Gastroesophageal sphincter (tissue), 4 donors: ENCODE measurements around the gene ADARB1. TPM values are rescaled to one million over a fixed set of nuclear protein-coding genes. Genes with fewer than 3 reads are reported as not detected.

Source experiments
- ATAC-seq: fragments of 150-250 bp; one replicate; pipeline ENCODE4 v1.9.1; 2016; ENCODE audit warnings: mild to moderate bottlenecking, moderate library complexity
- H3K27ac ChIP-seq, 4 donors: fragments of 200-600 bp; sonication (generic) in 3 of 4; 1 replicate in 3 of 4; 2 replicates in 1 of 4; pipeline ENCODE4 v1.5.1; 2016 to 2019
- H3K27me3 ChIP-seq: fragments of 200-600 bp; sonication (generic); one replicate; pipeline ENCODE4 v1.5.1; 2019
- H3K36me3 ChIP-seq, 2 donors: fragments of 200-600 bp; sonication (generic); one replicate each; pipeline ENCODE4 v1.5.1; 2019; ENCODE audit warnings: control low read depth in 1 of 2
- H3K4me1 ChIP-seq, 3 donors: fragments of 200-600 bp; sonication (generic); 1 replicate in 2 of 3; 2 replicates in 1 of 3; pipeline ENCODE4 v1.5.1; 2016 to 2019; ENCODE audit warnings: control low read depth in 2 of 3
- H3K4me3 ChIP-seq, 2 donors: fragments of 200-600 bp; sonication (generic); one replicate each; pipeline ENCODE4 v1.5.1; 2019; ENCODE audit warnings: mild to moderate bottlenecking in 1 of 2, moderate library complexity in 1 of 2
- H3K9me3 ChIP-seq, 3 donors: fragments of 200-600 bp; sonication (generic); one replicate each; pipeline ENCODE4 v1.5.1; 2017 to 2019; ENCODE audit warnings: control low read depth in 2 of 3
- CTCF ChIP-seq, 4 experiments: fragments of 200-600 bp in 2 of 4; fragments of 450-650 bp in 2 of 4; sonication (generic) in 1 of 4; IDR thresholded peaks; one replicate each; pipeline ENCODE4 v1.5.1; 2017 to 2019; ENCODE audit warnings: antibody characterized with exemption in 4 of 4, mild to moderate bottlenecking in 2 of 4, moderate library complexity in 2 of 4
- EP300 ChIP-seq: sonication (generic); formaldehyde crosslinking; IDR thresholded peaks from one replicate; pipeline ENCODE4 v1.6.1; 2017; ENCODE audit warnings: antibody characterized with exemption, mild to moderate bottlenecking
- POLR2A ChIP-seq, 2 donors: fragments of 450-650 bp; IDR thresholded peaks; one replicate each; pipeline ENCODE4 v1.6.1; 2017; ENCODE audit warnings: antibody characterized with exemption in 2 of 2, mild to moderate bottlenecking in 2 of 2, moderate library complexity in 1 of 2
- POLR2AphosphoS5 ChIP-seq: sonication (generic); formaldehyde crosslinking; IDR thresholded peaks from one replicate; pipeline ENCODE4 v1.6.1; 2017; ENCODE audit warnings: antibody characterized with exemption
- WGBS, 2 donors: methylation state at CpG; one replicate each; pipeline ENCODE4 v1.1.5; 2018; ENCODE audit warnings: low coverage in 1 of 2; 5-methylcytosine and 5-hydroxymethylcytosine counted together
- total RNA-seq, 4 donors: library from RNA; depleted of rRNA; stranded (reverse); fragments of >200 nt; gene quantifications; one replicate each; pipeline ENCODE4 v1.1.0, GENCODE V29; 2016

Gene ADARB1
- total RNA-seq, 4 donors from 2014 or later = 136 to 228 (median 181) TPM

GRCh38 chr21:45055861-45056260, 18.5 kb upstream of the ADARB1 start:
- H3K4me3 ChIP-seq = no peak overlapping the region
- peaks cover 0 to 11% (median 0%) of the 10 kb centered on the region in 3 donors for H3K4me1 ChIP-seq
- H3K9me3 ChIP-seq = no peaks in the 10 kb centered on the region
- no peak for TF ChIP-seq EP300
- TF ChIP-seq POLR2AphosphoS5 = no peak
- TF ChIP-seq POLR2A (IDR thresholded peaks at IDR 0.05) = no peak
- TF ChIP-seq CTCF (IDR thresholded peaks at IDR 0.05) = no peak
- H3K27ac ChIP-seq = peak overlapping the region in 2 of 4 donors; percentile 29 to 45
- H3K27me3 ChIP-seq = no peaks in the 10 kb centered on the region
- H3K36me3 ChIP-seq = no peaks in the 10 kb centered on the region
- ATAC-seq = no peak
- 57% methylated on average over 9 to 10 of the region's 16 CpGs for WGBS, 2 donors

GRCh38 chr21:45056296-45056904, 18.0 kb upstream of the ADARB1 start:
- Histone ChIP-seq H3K9me3 (no peaks in the 10 kb centered on the region), H3K4me1 (peaks cover 0 to 6% (median 0%) of the 10 kb centered on the region in 3 donors), H3K27me3 (no peaks in the 10 kb centered on the region), H3K27ac (peak overlapping the region in 2 of 4 donors; percentile 29 to 45), H3K4me3 (no peak overlapping the region), H3K36me3 (no peaks in the 10 kb centered on the region)
- 76 to 80% methylated on average over 17 to 21 of the region's 22 CpGs for WGBS, 2 donors
- ATAC-seq = no peak
- TF ChIP-seq POLR2A (IDR thresholded peaks at IDR 0.05) = no peak
- TF ChIP-seq POLR2AphosphoS5 = no peak
- no peak for TF ChIP-seq CTCF (IDR thresholded peaks at IDR 0.05)
- no peak for TF ChIP-seq EP300

GRCh38 chr21:45056917-45057560, 17.3 kb upstream of the ADARB1 start:
- no peaks in the 10 kb centered on the region for H3K36me3 ChIP-seq
- no peak for TF ChIP-seq POLR2A (IDR thresholded peaks at IDR 0.05)
- TF ChIP-seq EP300 = no peak
- TF ChIP-seq CTCF (IDR thresholded peaks at IDR 0.05) = no peak
- no peak for TF ChIP-seq POLR2AphosphoS5
- H3K9me3 ChIP-seq = no peaks in the 10 kb centered on the region
- H3K4me1 ChIP-seq = no peaks in the 10 kb centered on the region
- no peaks in the 10 kb centered on the region for H3K27me3 ChIP-seq
- H3K4me3 ChIP-seq = no peak overlapping the region
- no peak for ATAC-seq
- H3K27ac ChIP-seq = no peak overlapping the region
- WGBS, 2 donors = 78 to 91% methylated on average over 4 to 9 of the region's 12 CpGs

- TF ChIP-seq POLR2AphosphoS5 (no peak), CTCF (IDR thresholded peaks at IDR 0.05) (no peak), EP300 (no peak), POLR2A (IDR thresholded peaks at IDR 0.05) (no peak)
- Histone ChIP-seq H3K4me3 (no peak overlapping the region), H3K9me3 (no peaks in the 10 kb centered on the region), H3K27ac (no peak overlapping the region), H3K27me3 (no peaks in the 10 kb centered on the region), H3K4me1 (no peaks in the 10 kb centered on the region), H3K36me3 (no peaks in the 10 kb centered on the region)
- WGBS, 2 donors = 86 to 95% methylated on average over 9 to 12 of the region's 14 CpGs
- no peak for ATAC-seq
These were observed 16.5 kb upstream of the ADARB1 start for GRCh38 chr21:45057886-45058285.

GRCh38 chr21:45059121-45059520, 15.3 kb upstream of the ADARB1 start:
- no peaks in the 10 kb centered on the region for H3K36me3 ChIP-seq
- no peaks in the 10 kb centered on the region for H3K27me3 ChIP-seq
- TF ChIP-seq POLR2AphosphoS5 = no peak
- TF ChIP-seq POLR2A (IDR thresholded peaks at IDR 0.05) = no peak
- no peak for TF ChIP-seq EP300
- no peak for TF ChIP-seq CTCF (IDR thresholded peaks at IDR 0.05)
- H3K4me3 ChIP-seq = no peak overlapping the region
- no peak overlapping the region for H3K27ac ChIP-seq
- no peak for ATAC-seq
- H3K4me1 ChIP-seq = no peaks in the 10 kb centered on the region
- H3K9me3 ChIP-seq = no peaks in the 10 kb centered on the region
- 80% methylated on average over 1 of the region's 4 CpGs; no CpG with 5 or more reads in 1 of the 2 donors for WGBS, 2 donors
